GM23338 (cell line): ENCODE measurements around the gene FBP1. TPM values are rescaled to one million over a fixed set of nuclear protein-coding genes. Genes with fewer than 3 reads are reported as not detected.

ENCODE experiments used
- ATAC-seq: fragments of 200-7000 bp; cut with Tn5 transposase; 3 replicates; pipeline ENCODE4 v1.9.1; 2020
- DNase-seq: peaks from one replicate; pipeline ENCODE4 v3.0.0-alpha.2; 2015; ENCODE audit warnings: low spot score
- H2AFZ ChIP-seq: fragments of 200-600 bp; sonication (generic); 2 replicates; pipeline ENCODE4 v1.8.0; 2016; ENCODE audit warnings: antibody characterized with exemption, mild to moderate bottlenecking, moderate library complexity
- H3F3A ChIP-seq: fragments of 200-600 bp; sonication (generic); replicated peaks from 2 replicates; pipeline ENCODE4 v1.8.0; 2017; ENCODE audit warnings: antibody characterized with exemption, mixed run types, low read depth
- H3K27ac ChIP-seq: fragments of 200-600 bp; sonication (generic); 2 replicates; pipeline ENCODE4 v1.6.1; 2016; ENCODE audit warnings: low read depth
- H3K27me3 ChIP-seq: fragments of 200-600 bp; sonication (generic); 2 replicates; pipeline ENCODE4 v1.8.0; 2016; ENCODE audit warnings: mild to moderate bottlenecking, mixed run types, moderate library complexity; ENCODE audit not compliant: insufficient read depth
- H3K36me3 ChIP-seq: fragments of 200-600 bp; sonication (generic); 2 replicates; pipeline ENCODE4 v1.8.0; 2016; ENCODE audit warnings: mild to moderate bottlenecking; ENCODE audit not compliant: insufficient read depth
- H3K4me1 ChIP-seq: fragments of 200-600 bp; sonication (generic); 2 replicates; pipeline ENCODE4 v1.8.0; 2016; ENCODE audit warnings: mild to moderate bottlenecking, moderate library complexity; ENCODE audit not compliant: insufficient read depth
- H3K4me2 ChIP-seq: fragments of 200-600 bp; sonication (generic); 2 replicates; pipeline ENCODE4 v1.7.1; 2017; ENCODE audit warnings: mixed run types
- H3K4me3 ChIP-seq: fragments of 200-600 bp; sonication (generic); 2 replicates; pipeline ENCODE4 v1.6.1; 2016; ENCODE audit warnings: mixed run types
- H3K79me2 ChIP-seq: fragments of 200-600 bp; sonication (generic); replicated peaks from 2 replicates; pipeline ENCODE4 v1.8.0; 2017; ENCODE audit warnings: mild to moderate bottlenecking; ENCODE audit not compliant: insufficient read depth
- H3K9me2 ChIP-seq: fragments of 200-600 bp; sonication (generic); 2 replicates; pipeline ENCODE4 v1.8.0; 2017; ENCODE audit not compliant: insufficient read depth
- H4K20me1 ChIP-seq: fragments of 200-600 bp; sonication (generic); replicated peaks from 2 replicates; pipeline ENCODE4 v1.8.0; 2017; ENCODE audit warnings: mild to moderate bottlenecking; ENCODE audit not compliant: insufficient read depth
- H3K27ac Mint-ChIP-seq: 2 replicates; pipeline ENCODE4 v1.8.0; 2020; ENCODE audit warnings: inconsistent platforms, mild to moderate bottlenecking, moderate library complexity, mixed read lengths
- H3K27me3 Mint-ChIP-seq: 3 replicates; pipeline ENCODE4 v1.8.0; 2022; ENCODE audit warnings: low read depth, mild to moderate bottlenecking, moderate library complexity, mixed read lengths, inconsistent platforms; ENCODE audit not compliant: insufficient read depth, poor library complexity
- H3K36me3 Mint-ChIP-seq: 3 replicates; pipeline ENCODE4 v1.8.0; 2021; ENCODE audit warnings: low read depth, mild to moderate bottlenecking, inconsistent platforms, moderate library complexity, mixed read lengths
- H3K4me1 Mint-ChIP-seq: 3 replicates; pipeline ENCODE4 v1.8.0; 2020; ENCODE audit warnings: mild to moderate bottlenecking, inconsistent platforms, mixed read lengths
- H3K4me3 Mint-ChIP-seq: 3 replicates; pipeline ENCODE4 v1.8.0; 2021; ENCODE audit warnings: moderate library complexity, mild to moderate bottlenecking, inconsistent platforms, mixed read lengths
- H3K9me3 Mint-ChIP-seq: 3 replicates; pipeline ENCODE4 v1.8.0; 2020; ENCODE audit warnings: moderate library complexity, mild to moderate bottlenecking, inconsistent platforms, mixed read lengths
- CREB1 ChIP-seq: fragments of 250-450 bp; sonication (Bioruptor Pico); IDR thresholded peaks from 2 replicates; pipeline ENCODE4 v1.5.0; 2020; ENCODE audit warnings: low read depth, mild to moderate bottlenecking, moderate library complexity
- CTCF ChIP-seq, 2 experiments: fragments of 200-600 bp in 1 of 2; sonication (generic) in 1 of 2; conservative IDR thresholded peaks; 2 replicates each; pipeline versions ENCODE4 v1.5.1 to v1.6.1; 2016 to 2017; ENCODE audit warnings: antibody characterized with exemption in 2 of 2, low read depth in 2 of 2, mild to moderate bottlenecking in 2 of 2, moderate library complexity in 1 of 2
- ETS1 ChIP-seq: IDR thresholded peaks from 2 replicates; pipeline ENCODE4 v1.6.1; 2016; ENCODE audit warnings: antibody characterized with exemption
- EZH2 ChIP-seq: fragments of 200-600 bp; sonication (generic); IDR thresholded peaks from one replicate; pipeline ENCODE4 v1.8.0; 2017; ENCODE audit warnings: antibody characterized with exemption, mild to moderate bottlenecking, low read depth; ENCODE audit not compliant: unreplicated experiment
- EZH2phosphoT487 ChIP-seq: fragments of 200-600 bp; sonication (generic); IDR thresholded peaks from one replicate; pipeline ENCODE4 v1.8.1; 2018; ENCODE audit warnings: antibody characterized with exemption; ENCODE audit not compliant: unreplicated experiment
- JUNB ChIP-seq: IDR thresholded peaks from one replicate; pipeline ENCODE4 v1.6.1; 2016; ENCODE audit warnings: antibody characterized with exemption; ENCODE audit not compliant: unreplicated experiment
- NANOG ChIP-seq: IDR thresholded peaks from 2 replicates; pipeline ENCODE4 v1.6.1; 2016; ENCODE audit warnings: antibody characterized with exemption, borderline replicate concordance
- POLR2AphosphoS5 ChIP-seq: IDR thresholded peaks from 2 replicates; pipeline ENCODE4 v1.6.1; 2016; ENCODE audit warnings: antibody characterized with exemption, low read depth
- REST ChIP-seq: IDR thresholded peaks from one replicate; pipeline ENCODE4 v1.6.1; 2018; ENCODE audit warnings: antibody characterized with exemption; ENCODE audit not compliant: unreplicated experiment
- STAT1 ChIP-seq: IDR thresholded peaks from one replicate; pipeline ENCODE4 v1.6.1; 2016; ENCODE audit warnings: antibody characterized with exemption; ENCODE audit not compliant: unreplicated experiment
- ZNF114 ChIP-seq: fragments of 250-450 bp; sonication (Bioruptor Pico); IDR thresholded peaks from 2 replicates; pipeline ENCODE4 v1.5.0; 2020; ENCODE audit warnings: mild to moderate bottlenecking, moderate library complexity
- ZNF331 ChIP-seq: fragments of 250-450 bp; sonication (Bioruptor Pico); IDR thresholded peaks from 2 replicates; pipeline ENCODE4 v1.5.0; 2020; ENCODE audit warnings: low read depth, mild to moderate bottlenecking, moderate library complexity
- polyA plus RNA-seq: library from polyadenylated mRNA; unstranded; fragments of >200 nt; fragmentation: Nextera tagmentation; extraction: Ambion mirVana; gene quantifications from 2 replicates; pipeline ENCODE4 v1.2.1, GENCODE V29; 2016
- total RNA-seq: library from RNA; depleted of rRNA; stranded (reverse); fragments of >200 nt; shearing (Covaris generic); gene quantifications from 2 replicates; pipeline ENCODE4 v1.2.3, GENCODE V29; 2014

FBP1 gene
- total and polyA plus RNA-seq, 2 experiments from 2014 or later = 3.0 to 3.3 TPM

- no peak overlapping the region for H3K27ac ChIP-seq
- H3K27ac Mint-ChIP-seq = no peak overlapping the region
- ATAC-seq = no peak
Observed at GRCh38 chr9:94563548-94563947, 75.8 kb downstream of the FBP1 start.

GRCh38 chr9:94560237-94560636 is 79.1 kb downstream of the FBP1 start:
- no peak overlapping the region for H3K4me2 ChIP-seq
- no peak overlapping the region for H3K27ac ChIP-seq
- DNase-seq (no peak), ATAC-seq (no peak)
- H3K27me3 ChIP-seq = no peaks in the 10 kb centered on the region
- no peak overlapping the region for H3K27ac Mint-ChIP-seq
- no peak overlapping the region for H3K4me3 ChIP-seq
- no peak overlapping the region for H3K4me3 Mint-ChIP-seq
- peaks cover 6% of the 10 kb centered on the region; the same call in 2 of the 3 replicates for H3K36me3 Mint-ChIP-seq
- H3F3A ChIP-seq = no peaks in the 10 kb centered on the region
- H3K36me3 ChIP-seq = 0 out of 2 replicates have a peak, but pooled peaks cover 6% of the 10 kb centered on the region
- peaks cover 3% of the 10 kb centered on the region; the same call in 1 of the 2 replicates for H3K4me1 ChIP-seq
- peaks cover 26% of the 10 kb centered on the region for H3K79me2 ChIP-seq
- peaks cover 3% of the 10 kb centered on the region; the same call in 2 of the 3 replicates for H3K4me1 Mint-ChIP-seq
- peaks cover 5% of the 10 kb centered on the region for H3K27me3 Mint-ChIP-seq
- H3K9me2 ChIP-seq = no peaks in the 10 kb centered on the region
- no peak overlapping the region for H2AFZ ChIP-seq
- peaks cover 8% of the 10 kb centered on the region for H4K20me1 ChIP-seq
- no peaks in the 10 kb centered on the region for H3K9me3 Mint-ChIP-seq
- TF ChIP-seq ZNF331 (CRISPR knock-in tag) = no peak
- TF ChIP-seq CREB1 = no peak
- TF ChIP-seq POLR2AphosphoS5 = no peak
- no peak for TF ChIP-seq NANOG
- TF ChIP-seq REST = no peak
- TF ChIP-seq EZH2 = no peak
- TF ChIP-seq ZNF114 (CRISPR knock-in tag) = no peak
- no peak for TF ChIP-seq STAT1
- TF ChIP-seq ETS1 = no peak
- TF ChIP-seq JUNB = no peak

More at GRCh38 chr9:94563548-94563947, 75.8 kb downstream of the FBP1 start:
- no peak overlapping the region for H2AFZ ChIP-seq
- no peaks in the 10 kb centered on the region for H3F3A ChIP-seq
- H3K27me3 Mint-ChIP-seq = peaks cover 2% of the 10 kb centered on the region
- peaks cover 3% of the 10 kb centered on the region; the same call in 1 of the 3 replicates for H3K9me3 Mint-ChIP-seq
- H3K36me3 ChIP-seq = 0 out of 2 replicates have a peak, but pooled peaks cover 6% of the 10 kb centered on the region
- no peaks in the 10 kb centered on the region for H3K9me2 ChIP-seq
- H3K79me2 ChIP-seq = 0 out of 2 replicates have a peak, but pooled peaks cover under 1% of the 10 kb centered on the region
- no peak overlapping the region for H3K4me2 ChIP-seq
- H4K20me1 ChIP-seq = no peaks in the 10 kb centered on the region
- H3K4me1 ChIP-seq = no peaks in the 10 kb centered on the region
- peaks cover 14% of the 10 kb centered on the region; the same call in 2 of the 3 replicates for H3K36me3 Mint-ChIP-seq
- H3K27me3 ChIP-seq = no peaks in the 10 kb centered on the region
- H3K4me3 Mint-ChIP-seq = no peak overlapping the region
- peaks cover 3% of the 10 kb centered on the region; the same call in 2 of the 3 replicates for H3K4me1 Mint-ChIP-seq
- no peak for DNase-seq
- TF ChIP-seq EZH2phosphoT487 (no peak), CTCF (conservative IDR thresholded peaks at IDR 0.05; ENCODE audit: low read depth in 2 of 2) (0 out of 4 replicates have a peak, but pooled peaks have one; percentile 4 to 27)
- H3K4me3 ChIP-seq = no peak overlapping the region
